DND-41 (cell line): Measurements from ENCODE around the gene FBXW11.

ENCODE experiments used
- ATAC-seq: fragments of 200-7000 bp; cut with Tn5 transposase; 3 replicates; pipeline ENCODE4 v1.9.1; 2021; ENCODE audit warnings: low read depth; ENCODE audit not compliant: insufficient read depth
- DNase-seq: peaks from one replicate; pipeline ENCODE4 v3.0.0-alpha.2; 2020
- H2AFZ ChIP-seq: 2 replicates; pipeline ENCODE4 v1.6.0; 2012; ENCODE audit warnings: low read depth, low read length
- H3K27ac ChIP-seq: 2 replicates; pipeline ENCODE4 v1.5.1; 2012; ENCODE audit warnings: low read length, inconsistent platforms
- H3K27me3 ChIP-seq: fragments of 200-600 bp; sonication (generic); 2 replicates; pipeline ENCODE4 v1.6.0; 2012; ENCODE audit warnings: low read length, mild to moderate bottlenecking, inconsistent platforms; ENCODE audit not compliant: insufficient read depth, poor library complexity
- H3K36me3 ChIP-seq: 2 replicates; pipeline ENCODE4 v1.5.1; 2012; ENCODE audit warnings: low read length, inconsistent platforms; ENCODE audit not compliant: insufficient read depth
- H3K4me1 ChIP-seq: 2 replicates; pipeline ENCODE4 v1.5.1; 2012; ENCODE audit warnings: mild to moderate bottlenecking, low read length; ENCODE audit not compliant: insufficient read depth
- H3K4me2 ChIP-seq: 2 replicates; pipeline ENCODE4 v1.6.0; 2012; ENCODE audit warnings: mild to moderate bottlenecking, moderate library complexity, low read length, inconsistent platforms; ENCODE audit not compliant: insufficient read depth
- H3K4me3 ChIP-seq, 2 experiments: fragments of 200-600 bp in 1 of 2; shearing (Covaris generic) in 1 of 2; 2 replicates each; pipeline ENCODE4 v1.5.1; 2012 to 2016; ENCODE audit warnings: inconsistent platforms in 2 of 2, low read length in 2 of 2, mild to moderate bottlenecking in 2 of 2, low read depth in 1 of 2, moderate library complexity in 1 of 2
- H3K79me2 ChIP-seq: 2 replicates; pipeline ENCODE4 v1.6.0; 2012; ENCODE audit warnings: low read length, inconsistent platforms; ENCODE audit not compliant: insufficient read depth
- H3K9ac ChIP-seq: 2 replicates; pipeline ENCODE4 v1.6.0; 2012; ENCODE audit warnings: low read depth, mild to moderate bottlenecking, inconsistent platforms, low read length, moderate library complexity
- H3K9me3 ChIP-seq: 2 replicates; pipeline ENCODE4 v1.5.1; 2012; ENCODE audit warnings: low read length, moderate library complexity, mild to moderate bottlenecking, inconsistent platforms; ENCODE audit not compliant: insufficient read depth, severe bottlenecking
- H4K20me1 ChIP-seq: 2 replicates; pipeline ENCODE4 v1.6.0; 2012; ENCODE audit warnings: low read length; ENCODE audit not compliant: insufficient read depth
- EZH2 ChIP-seq: IDR thresholded peaks from 3 replicates; pipeline ENCODE4 v1.6.1; 2012; ENCODE audit warnings: borderline replicate concordance, low read depth, mild to moderate bottlenecking, moderate library complexity, low read length, inconsistent platforms; ENCODE audit not compliant: severe bottlenecking
- TF ChIP-seq, protein P1 (sequence below): IDR thresholded peaks from 2 replicates; pipeline ENCODE4 v1.5.1; 2012; ENCODE audit warnings: borderline replicate concordance, low read length, moderate library complexity, mild to moderate bottlenecking; ENCODE audit not compliant: poor library complexity, severe bottlenecking; ENCODE audit errors: extremely low read depth

Gene FBXW11

GRCh38 chr5:171857489-171857876, 149.0 kb downstream of the FBXW11 start:
- no peak for TF ChIP-seq EZH2
- TF ChIP-seq, protein P1, sequence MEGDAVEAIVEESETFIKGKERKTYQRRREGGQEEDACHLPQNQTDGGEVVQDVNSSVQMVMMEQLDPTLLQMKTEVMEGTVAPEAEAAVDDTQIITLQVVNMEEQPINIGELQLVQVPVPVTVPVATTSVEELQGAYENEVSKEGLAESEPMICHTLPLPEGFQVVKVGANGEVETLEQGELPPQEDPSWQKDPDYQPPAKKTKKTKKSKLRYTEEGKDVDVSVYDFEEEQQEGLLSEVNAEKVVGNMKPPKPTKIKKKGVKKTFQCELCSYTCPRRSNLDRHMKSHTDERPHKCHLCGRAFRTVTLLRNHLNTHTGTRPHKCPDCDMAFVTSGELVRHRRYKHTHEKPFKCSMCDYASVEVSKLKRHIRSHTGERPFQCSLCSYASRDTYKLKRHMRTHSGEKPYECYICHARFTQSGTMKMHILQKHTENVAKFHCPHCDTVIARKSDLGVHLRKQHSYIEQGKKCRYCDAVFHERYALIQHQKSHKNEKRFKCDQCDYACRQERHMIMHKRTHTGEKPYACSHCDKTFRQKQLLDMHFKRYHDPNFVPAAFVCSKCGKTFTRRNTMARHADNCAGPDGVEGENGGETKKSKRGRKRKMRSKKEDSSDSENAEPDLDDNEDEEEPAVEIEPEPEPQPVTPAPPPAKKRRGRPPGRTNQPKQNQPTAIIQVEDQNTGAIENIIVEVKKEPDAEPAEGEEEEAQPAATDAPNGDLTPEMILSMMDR: no peak
- 0 out of 2 replicates have a peak, but pooled peaks cover under 1% of the 10 kb centered on the region for H4K20me1 ChIP-seq
- H3K36me3 ChIP-seq: peaks cover 2% of the 10 kb centered on the region; the same call in 1 of the 2 replicates
- no peaks in the 10 kb centered on the region for H3K4me1 ChIP-seq
- no peaks in the 10 kb centered on the region for H3K27me3 ChIP-seq
- no peak overlapping the region for H3K27ac ChIP-seq
- H3K9me3 ChIP-seq: no peaks in the 10 kb centered on the region
- H2AFZ ChIP-seq: no peak overlapping the region
- DNase-seq (no peak), ATAC-seq (no peak)
- H3K9ac ChIP-seq: no peak overlapping the region
- no peaks in the 10 kb centered on the region for H3K79me2 ChIP-seq
- H3K4me3 ChIP-seq: no peak overlapping the region
- H3K4me2 ChIP-seq: no peak overlapping the region

GRCh38 chr5:171855798-171856763, 150.4 kb downstream of the FBXW11 start:
- peak; percentile 54; the same call in 2 of the 3 replicates for ATAC-seq
- no peak overlapping the region for H3K27ac ChIP-seq
- H3K4me1 ChIP-seq: no peaks in the 10 kb centered on the region
- no peak overlapping the region for H2AFZ ChIP-seq
- no peak overlapping the region for H3K9ac ChIP-seq
- H3K27me3 ChIP-seq: no peaks in the 10 kb centered on the region
- DNase-seq: peak; percentile 27
- TF ChIP-seq, protein P1: no peak
- no peak for TF ChIP-seq EZH2
- no peaks in the 10 kb centered on the region for H4K20me1 ChIP-seq
- no peak overlapping the region for H3K4me2 ChIP-seq
- no peaks in the 10 kb centered on the region for H3K79me2 ChIP-seq
- no peaks in the 10 kb centered on the region for H3K36me3 ChIP-seq
- no peaks in the 10 kb centered on the region for H3K9me3 ChIP-seq
- no peak overlapping the region for H3K4me3 ChIP-seq

- Histone ChIP-seq H3K36me3 (no peaks in the 10 kb centered on the region), H3K27me3 (no peaks in the 10 kb centered on the region), H3K4me1 (no peaks in the 10 kb centered on the region), H3K9me3 (no peaks in the 10 kb centered on the region), H3K27ac (no peak overlapping the region), H3K4me2 (no peak overlapping the region), H3K9ac (no peak overlapping the region), H4K20me1 (no peaks in the 10 kb centered on the region), H2AFZ (no peak overlapping the region), H3K4me3 (no peak overlapping the region), H3K79me2 (no peaks in the 10 kb centered on the region)
- DNase-seq: no peak
- no peak for ATAC-seq
- no peak for TF ChIP-seq EZH2
- TF ChIP-seq, protein P1: no peak
Measured at GRCh38 chr5:171855265-171855664, 151.2 kb downstream of the FBXW11 start.
